Measurements from ENCODE around the gene TTC39B. TPM values are rescaled to one million over a fixed set of nuclear protein-coding genes. Genes with fewer than 3 reads are reported as not detected.

TTC39B gene
- total RNA-seq, 1 donor from 2014 or later, result 7.0 TPM

GRCh38 chr9:15187589-15187988 is 119.4 kb downstream of the TTC39B start:
- Mint-ChIP-seq H3K9me3 (ENCODE audit: unreplicated experiment) (no peaks in the 10 kb centered on the region), H3K36me3 (ENCODE audit: low read depth, unreplicated experiment) (peaks cover 4% of the 10 kb centered on the region), H3K27ac (ENCODE audit: unreplicated experiment) (no peak overlapping the region), H3K27me3 (ENCODE audit: low read depth, unreplicated experiment) (no peaks in the 10 kb centered on the region), H3K4me1 (ENCODE audit: low read depth, unreplicated experiment) (no peaks in the 10 kb centered on the region), H3K4me3 (ENCODE audit: unreplicated experiment) (no peak overlapping the region)
- Histone ChIP-seq H4K20me1 (ENCODE audit: insufficient read depth, low read length) (no peaks in the 10 kb centered on the region), H3K9ac (ENCODE audit: low read length) (no peak overlapping the region), H2AFZ (ENCODE audit: low read depth, low read length) (no peak overlapping the region), H3K4me3 (ENCODE audit: insufficient read depth, low read depth, low read length) (no peak overlapping the region), H3K79me2 (ENCODE audit: insufficient read depth, low read length) (no peaks in the 10 kb centered on the region), H3K27me3 (ENCODE audit: insufficient read depth, low read length) (no peaks in the 10 kb centered on the region), H3K36me3 (ENCODE audit: insufficient read depth, low read length) (no peaks in the 10 kb centered on the region), H3K4me2 (ENCODE audit: low read length) (no peak overlapping the region), H3K9me3 (ENCODE audit: insufficient read depth, low read depth, low read length) (no peaks in the 10 kb centered on the region), H3K4me1 (ENCODE audit: insufficient read depth, low read length) (no peaks in the 10 kb centered on the region), H3K27ac (ENCODE audit: low read depth, low read length) (no peak overlapping the region)
- no peak for DNase-seq (ENCODE audit: low read depth)
- FAIRE-seq, result no peak
- no peak for TF ChIP-seq EZH2 (IDR thresholded peaks at IDR 0.05; ENCODE audit: insufficient read depth, low read length)
- no peak for TF ChIP-seq CTCF (IDR thresholded peaks at IDR 0.05; ENCODE audit: insufficient read depth, low read depth, low read length)

- Histone ChIP-seq H3K4me1 (ENCODE audit: insufficient read depth, low read length) (no peaks in the 10 kb centered on the region), H2AFZ (ENCODE audit: low read depth, low read length) (no peak overlapping the region), H3K4me2 (ENCODE audit: low read length) (no peak overlapping the region), H3K36me3 (ENCODE audit: insufficient read depth, low read length) (no peaks in the 10 kb centered on the region), H3K27ac (ENCODE audit: low read depth, low read length) (no peak overlapping the region), H3K9me3 (ENCODE audit: insufficient read depth, low read depth, low read length) (no peaks in the 10 kb centered on the region), H3K4me3 (ENCODE audit: insufficient read depth, low read depth, low read length) (no peak overlapping the region), H4K20me1 (ENCODE audit: insufficient read depth, low read length) (no peaks in the 10 kb centered on the region), H3K27me3 (ENCODE audit: insufficient read depth, low read length) (no peaks in the 10 kb centered on the region), H3K9ac (ENCODE audit: low read length) (no peak overlapping the region), H3K79me2 (ENCODE audit: insufficient read depth, low read length) (no peaks in the 10 kb centered on the region)
- Mint-ChIP-seq H3K4me3 (ENCODE audit: unreplicated experiment) (no peak overlapping the region), H3K36me3 (ENCODE audit: low read depth, unreplicated experiment) (peaks cover 10% of the 10 kb centered on the region), H3K27ac (ENCODE audit: unreplicated experiment) (no peak overlapping the region), H3K4me1 (ENCODE audit: low read depth, unreplicated experiment) (no peaks in the 10 kb centered on the region), H3K9me3 (ENCODE audit: unreplicated experiment) (no peaks in the 10 kb centered on the region), H3K27me3 (ENCODE audit: low read depth, unreplicated experiment) (no peaks in the 10 kb centered on the region)
- DNase-seq (ENCODE audit: low read depth) (no peak), FAIRE-seq (no peak)
- TF ChIP-seq EZH2 (IDR thresholded peaks at IDR 0.05; ENCODE audit: insufficient read depth, low read length), result no peak
- TF ChIP-seq CTCF (IDR thresholded peaks at IDR 0.05; ENCODE audit: insufficient read depth, low read depth, low read length), result no peak
These were observed 124.3 kb downstream of the TTC39B start for GRCh38 chr9:15182730-15183129.

- no peaks in the 10 kb centered on the region for H4K20me1 ChIP-seq (ENCODE audit: insufficient read depth, low read length)
- H3K36me3 Mint-ChIP-seq (ENCODE audit: low read depth, unreplicated experiment), result peaks cover 9% of the 10 kb centered on the region
- H3K27ac Mint-ChIP-seq (ENCODE audit: unreplicated experiment), result no peak overlapping the region
- H3K27me3 ChIP-seq (ENCODE audit: insufficient read depth, low read length), result no peaks in the 10 kb centered on the region
- no peaks in the 10 kb centered on the region for H3K4me1 ChIP-seq (ENCODE audit: insufficient read depth, low read length)
- no peak overlapping the region for H2AFZ ChIP-seq (ENCODE audit: low read depth, low read length)
- no peaks in the 10 kb centered on the region for H3K79me2 ChIP-seq (ENCODE audit: insufficient read depth, low read length)
- H3K4me3 ChIP-seq (ENCODE audit: insufficient read depth, low read depth, low read length), result no peak overlapping the region
- TF ChIP-seq CTCF (IDR thresholded peaks at IDR 0.05; ENCODE audit: insufficient read depth, low read depth, low read length), result no peak
- no peak for TF ChIP-seq EZH2 (IDR thresholded peaks at IDR 0.05; ENCODE audit: insufficient read depth, low read length)
- no peaks in the 10 kb centered on the region for H3K9me3 ChIP-seq (ENCODE audit: insufficient read depth, low read depth, low read length)
- FAIRE-seq (no peak), DNase-seq (ENCODE audit: low read depth) (no peak)
- no peaks in the 10 kb centered on the region for H3K9me3 Mint-ChIP-seq (ENCODE audit: unreplicated experiment)
- no peak overlapping the region for H3K27ac ChIP-seq (ENCODE audit: low read depth, low read length)
- no peak overlapping the region for H3K4me2 ChIP-seq (ENCODE audit: low read length)
- peaks cover 2% of the 10 kb centered on the region for H3K36me3 ChIP-seq (ENCODE audit: insufficient read depth, low read length)
- no peak overlapping the region for H3K9ac ChIP-seq (ENCODE audit: low read length)
- no peak overlapping the region for H3K4me3 Mint-ChIP-seq (ENCODE audit: unreplicated experiment)
- H3K4me1 Mint-ChIP-seq (ENCODE audit: low read depth, unreplicated experiment), result no peaks in the 10 kb centered on the region
- no peaks in the 10 kb centered on the region for H3K27me3 Mint-ChIP-seq (ENCODE audit: low read depth, unreplicated experiment)
These were observed 124.9 kb downstream of the TTC39B start for GRCh38 chr9:15182101-15182551.
